Measurements from ENCODE around the gene DTWD2. TPM values are rescaled to one million over a fixed set of nuclear protein-coding genes. Genes with fewer than 3 reads are reported as not detected.

DTWD2 gene
- total RNA-seq, 3 donors from 2014 or later, result 5.8 to 11.4 (median 9.2) TPM

DNA sequence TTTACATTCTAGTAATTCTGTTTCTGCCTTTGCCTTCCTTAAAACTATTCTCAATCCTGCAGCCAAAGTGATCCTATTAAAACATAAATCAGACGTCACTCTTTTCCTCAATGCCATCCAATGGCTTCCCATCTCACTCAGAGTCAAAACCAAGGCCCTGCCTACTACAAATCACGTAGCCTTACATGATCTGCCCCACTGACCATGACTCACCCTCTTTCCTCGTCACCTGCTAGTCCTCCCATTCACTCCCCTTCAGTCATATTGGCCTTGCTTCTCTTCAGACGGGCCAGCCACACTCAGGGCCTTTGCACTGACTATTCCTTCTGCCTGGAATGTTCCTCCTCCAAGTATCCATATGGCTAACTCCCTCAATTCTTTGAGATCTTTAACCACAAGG, 43.6 kb upstream of the DTWD2 start:
- TF ChIP-seq, protein P1, sequence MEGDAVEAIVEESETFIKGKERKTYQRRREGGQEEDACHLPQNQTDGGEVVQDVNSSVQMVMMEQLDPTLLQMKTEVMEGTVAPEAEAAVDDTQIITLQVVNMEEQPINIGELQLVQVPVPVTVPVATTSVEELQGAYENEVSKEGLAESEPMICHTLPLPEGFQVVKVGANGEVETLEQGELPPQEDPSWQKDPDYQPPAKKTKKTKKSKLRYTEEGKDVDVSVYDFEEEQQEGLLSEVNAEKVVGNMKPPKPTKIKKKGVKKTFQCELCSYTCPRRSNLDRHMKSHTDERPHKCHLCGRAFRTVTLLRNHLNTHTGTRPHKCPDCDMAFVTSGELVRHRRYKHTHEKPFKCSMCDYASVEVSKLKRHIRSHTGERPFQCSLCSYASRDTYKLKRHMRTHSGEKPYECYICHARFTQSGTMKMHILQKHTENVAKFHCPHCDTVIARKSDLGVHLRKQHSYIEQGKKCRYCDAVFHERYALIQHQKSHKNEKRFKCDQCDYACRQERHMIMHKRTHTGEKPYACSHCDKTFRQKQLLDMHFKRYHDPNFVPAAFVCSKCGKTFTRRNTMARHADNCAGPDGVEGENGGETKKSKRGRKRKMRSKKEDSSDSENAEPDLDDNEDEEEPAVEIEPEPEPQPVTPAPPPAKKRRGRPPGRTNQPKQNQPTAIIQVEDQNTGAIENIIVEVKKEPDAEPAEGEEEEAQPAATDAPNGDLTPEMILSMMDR (IDR thresholded peaks at IDR 0.05), result no peak
- ATAC-seq (peak; percentile 47), DNase-seq (no peak)
- H3K4me3 ChIP-seq, result no peak overlapping the region
- intact Hi-C loops (cut with DNase I, micrococcal nuclease), result no loop called here
- no peaks in the 10 kb centered on the region for H3K4me1 ChIP-seq (ENCODE audit: low read depth)
- H3K9me3 ChIP-seq, result no peaks in the 10 kb centered on the region
- no peaks in the 10 kb centered on the region for H3K36me3 ChIP-seq (ENCODE audit: low read depth)

DNA sequence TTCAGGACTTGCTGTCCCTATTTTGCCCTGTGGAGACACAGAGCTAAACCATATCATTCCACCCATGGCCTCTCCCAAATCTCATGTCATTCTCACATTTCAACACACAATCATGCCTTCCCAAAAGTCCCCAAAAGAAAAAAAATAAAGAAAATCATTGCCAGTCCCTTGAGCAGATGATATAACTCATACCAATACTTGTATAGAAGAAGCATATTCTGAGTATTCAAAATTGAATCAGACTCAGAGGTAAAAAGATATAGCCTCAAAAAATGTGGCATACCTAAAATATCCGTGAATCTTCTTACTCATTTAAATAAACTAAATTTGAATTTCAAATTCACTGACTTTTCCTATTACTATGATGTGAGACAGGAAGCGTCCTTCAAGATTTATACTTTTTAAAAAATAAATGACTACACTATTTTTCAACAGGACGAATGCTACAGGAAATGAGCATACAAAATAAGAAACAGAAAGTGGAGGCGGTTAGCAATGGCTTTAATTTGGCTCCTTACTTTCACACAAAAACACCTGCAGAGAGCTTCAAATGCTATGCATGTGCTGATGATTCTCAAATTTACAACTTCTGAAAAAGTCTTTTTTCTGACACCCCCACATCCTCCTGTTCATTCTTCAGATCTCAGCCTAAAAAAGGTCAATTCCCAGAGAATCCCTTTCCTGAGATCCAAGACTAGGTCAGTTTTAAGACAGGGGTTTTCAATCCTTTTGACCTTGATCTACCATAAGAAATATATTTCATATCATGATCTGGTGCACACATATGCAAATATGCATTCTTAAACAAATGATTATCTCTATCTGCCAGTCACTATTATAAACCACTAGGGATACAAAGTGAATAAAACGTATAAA, 42.9 kb upstream of the DTWD2 start:
- DNase-seq (no peak), ATAC-seq (peak; percentile 31)
- Histone ChIP-seq H3K36me3 (ENCODE audit: low read depth) (no peaks in the 10 kb centered on the region), H3K4me3 (no peak overlapping the region), H3K9me3 (no peaks in the 10 kb centered on the region), H3K4me1 (ENCODE audit: low read depth) (no peaks in the 10 kb centered on the region)
- TF ChIP-seq, protein P1 (IDR thresholded peaks at IDR 0.05), result no peak
- intact Hi-C loops (cut with DNase I, micrococcal nuclease), result no loop called here

DNA sequence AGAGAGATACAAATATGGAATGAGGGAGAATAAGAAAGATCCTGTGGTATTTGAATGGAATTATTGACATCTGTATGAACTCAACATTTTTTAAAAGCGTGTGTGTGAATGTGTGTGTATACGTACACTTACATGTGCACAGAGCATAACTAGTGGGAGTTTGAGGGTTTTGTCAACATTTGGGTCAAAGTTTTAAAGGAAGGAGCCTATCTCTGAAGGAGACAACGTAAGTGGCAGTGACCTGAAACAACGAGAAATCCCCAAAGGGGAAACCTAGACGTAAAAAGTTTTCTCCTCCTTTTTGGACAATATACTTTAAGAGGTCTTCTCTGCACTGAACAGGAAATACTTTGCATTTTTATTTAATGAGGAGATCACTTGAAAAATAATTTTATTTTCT, 40.2 kb upstream of the DTWD2 start:
- Histone ChIP-seq H3K4me3 (no peak overlapping the region), H3K4me1 (ENCODE audit: low read depth) (no peaks in the 10 kb centered on the region), H3K36me3 (ENCODE audit: low read depth) (no peaks in the 10 kb centered on the region), H3K9me3 (no peaks in the 10 kb centered on the region)
- DNase-seq (no peak), ATAC-seq (no peak)
- intact Hi-C loops (cut with DNase I, micrococcal nuclease), result no loop called here
- TF ChIP-seq, protein P1 (IDR thresholded peaks at IDR 0.05), result no peak

DNA sequence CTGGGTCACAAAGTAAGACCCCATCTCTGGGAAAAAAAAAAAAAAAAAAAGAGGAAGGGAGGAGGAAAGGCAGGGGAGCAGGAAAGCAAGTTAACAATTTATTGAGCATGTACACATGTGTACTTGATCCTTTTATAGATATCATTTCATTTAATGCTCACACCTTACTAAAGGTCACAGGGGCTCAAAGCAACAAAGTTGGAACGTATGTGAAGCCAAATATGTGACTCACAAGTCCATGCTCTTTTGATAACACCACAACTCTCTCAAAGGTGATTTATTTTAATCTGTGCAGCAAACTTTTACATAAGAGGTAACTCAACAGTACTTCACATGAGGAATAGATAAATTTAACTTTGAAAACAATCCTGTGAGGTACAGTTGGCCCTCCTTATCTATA, 34.4 kb upstream of the DTWD2 start:
- DNase-seq (no peak), ATAC-seq (peak; percentile 68)
- TF ChIP-seq, protein P1 (IDR thresholded peaks at IDR 0.05), result no peak
- Histone ChIP-seq H3K9me3 (no peaks in the 10 kb centered on the region), H3K4me3 (no peak overlapping the region), H3K36me3 (ENCODE audit: low read depth) (no peaks in the 10 kb centered on the region), H3K4me1 (ENCODE audit: low read depth) (peaks cover 4% of the 10 kb centered on the region)
- intact Hi-C loops (cut with DNase I, micrococcal nuclease), result no loop called here

DNA sequence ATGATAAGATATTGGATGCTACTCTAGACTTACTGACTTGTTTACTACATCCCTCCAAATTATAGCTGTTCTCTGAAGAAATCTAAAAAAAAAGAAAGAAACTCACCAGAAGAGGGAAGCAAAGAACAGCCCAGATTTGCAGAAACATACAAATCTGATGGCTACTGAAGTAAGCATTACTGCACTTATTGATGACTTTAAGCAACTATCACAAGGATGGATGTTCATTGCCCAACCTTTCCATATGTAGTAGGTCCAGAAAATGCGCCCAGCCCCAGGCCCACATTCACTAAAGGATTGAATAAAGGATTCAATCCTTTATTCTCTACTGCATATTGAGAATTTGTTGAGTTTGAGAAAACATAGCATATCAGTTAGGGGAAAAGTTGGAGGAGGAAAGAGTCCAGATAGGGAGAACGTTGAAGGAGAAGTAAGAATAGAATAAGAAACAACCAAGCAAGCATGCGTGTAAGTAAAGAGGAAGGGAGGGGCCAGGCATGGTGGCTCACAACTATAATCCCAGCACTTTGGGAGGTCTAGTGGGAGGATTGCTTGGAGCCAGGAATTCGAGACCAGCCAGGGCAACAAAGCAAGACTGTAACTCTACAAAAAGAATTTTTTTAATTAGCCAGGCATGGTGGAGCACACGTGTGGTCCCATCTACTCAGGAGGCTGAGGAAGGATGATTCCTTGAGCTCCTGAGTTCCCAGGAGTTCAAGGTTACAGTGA, 33.8 kb upstream of the DTWD2 start:
- intact Hi-C loops (cut with DNase I, micrococcal nuclease), result no loop called here
- Histone ChIP-seq H3K4me1 (ENCODE audit: low read depth) (peaks cover 4% of the 10 kb centered on the region), H3K36me3 (ENCODE audit: low read depth) (no peaks in the 10 kb centered on the region), H3K9me3 (no peaks in the 10 kb centered on the region), H3K4me3 (no peak overlapping the region)
- ATAC-seq (peak; percentile 60), DNase-seq (no peak)
- TF ChIP-seq, protein P1 (IDR thresholded peaks at IDR 0.05), result no peak
